HG03039 (cell line): Measurements from ENCODE around the gene SRGAP1.

Experiments
- ATAC-seq: cut with Tn5 transposase; IDR thresholded peaks from one replicate; pipeline ENCODE4 v1.9.1; 2021; ENCODE audit warnings: mild to moderate bottlenecking, moderate library complexity; ENCODE audit not compliant: unreplicated experiment

SRGAP1 gene

DNA sequence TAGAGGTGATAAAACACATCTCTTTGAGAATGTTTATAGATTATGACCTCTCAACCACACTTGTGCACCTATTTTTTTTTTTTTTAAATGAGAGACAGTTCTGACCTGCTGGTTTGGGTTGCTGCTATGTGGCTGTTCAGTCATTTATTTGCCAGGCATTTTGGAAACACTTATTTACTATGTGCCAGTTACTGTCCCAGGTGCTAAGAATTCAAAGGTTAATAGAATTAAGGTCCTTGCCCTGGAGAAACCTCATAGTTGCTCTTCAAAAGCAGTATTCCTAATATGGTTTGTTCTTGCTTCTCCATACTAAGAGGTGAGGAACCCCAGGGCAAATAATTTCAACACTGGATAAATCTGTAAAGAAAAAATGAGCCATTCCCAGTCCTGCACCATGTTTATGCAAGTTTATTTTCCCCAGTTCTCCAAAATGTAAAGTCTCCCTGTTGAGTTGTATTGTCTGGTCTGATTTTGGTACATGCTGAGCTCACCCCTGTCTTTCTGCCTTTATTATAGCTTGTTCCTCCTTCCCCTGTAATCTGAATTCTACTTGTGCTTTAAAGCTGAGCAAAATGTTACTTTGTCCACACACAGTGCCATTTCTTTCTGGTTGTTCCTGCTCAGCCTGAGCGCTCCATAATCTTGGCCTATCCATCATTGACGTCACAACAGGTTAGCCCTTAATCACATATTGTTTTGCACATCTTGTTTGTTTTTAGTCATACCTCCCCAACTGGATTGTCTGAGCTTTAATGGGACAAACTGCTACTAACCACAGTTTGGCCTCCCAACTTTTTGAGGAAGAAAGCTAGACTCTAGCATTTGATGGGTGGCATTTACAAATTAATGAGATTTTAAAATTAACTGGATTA lies 56.7 kb downstream of the SRGAP1 start:
- ATAC-seq, result no peak

DNA sequence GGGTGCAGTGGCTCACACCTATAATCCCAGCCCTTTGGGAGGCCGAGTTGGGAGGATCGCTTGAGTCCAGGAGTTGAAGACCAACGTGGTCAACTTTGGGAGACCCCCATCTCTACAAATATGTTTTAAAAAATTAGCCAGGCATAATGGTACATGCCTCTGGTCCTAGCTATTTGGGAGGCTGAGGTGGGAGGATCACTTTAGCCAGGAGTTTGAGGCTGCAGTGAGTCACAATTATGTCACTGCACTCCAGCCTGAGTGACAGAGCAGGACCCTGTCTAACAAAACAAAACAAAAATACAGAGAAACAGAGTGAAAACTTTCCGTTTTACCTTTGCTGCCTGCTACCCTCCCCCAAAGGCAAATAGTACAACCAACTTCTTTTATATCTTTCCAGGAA lies 60.2 kb downstream of the SRGAP1 start:
- ATAC-seq, result no peak

DNA sequence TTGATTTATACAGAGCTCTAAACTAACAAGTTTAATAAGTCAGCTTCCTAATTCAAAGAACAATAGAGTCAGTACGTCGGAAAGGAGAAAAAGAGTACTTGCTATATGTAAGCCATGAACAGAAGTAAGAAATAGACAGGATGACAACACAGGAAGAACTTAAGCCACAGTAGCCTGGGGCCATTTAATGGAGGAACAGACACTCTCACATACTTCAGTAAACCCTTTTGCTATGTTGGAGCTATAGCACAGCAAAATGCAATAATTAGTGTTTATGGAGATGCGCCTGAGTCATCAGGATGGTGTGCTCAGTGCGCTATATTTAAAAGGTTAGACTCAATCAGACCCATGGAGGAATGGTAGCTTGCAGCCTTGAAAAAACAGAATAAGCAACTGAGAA lies 61.0 kb downstream of the SRGAP1 start:
- ATAC-seq, result no peak

DNA sequence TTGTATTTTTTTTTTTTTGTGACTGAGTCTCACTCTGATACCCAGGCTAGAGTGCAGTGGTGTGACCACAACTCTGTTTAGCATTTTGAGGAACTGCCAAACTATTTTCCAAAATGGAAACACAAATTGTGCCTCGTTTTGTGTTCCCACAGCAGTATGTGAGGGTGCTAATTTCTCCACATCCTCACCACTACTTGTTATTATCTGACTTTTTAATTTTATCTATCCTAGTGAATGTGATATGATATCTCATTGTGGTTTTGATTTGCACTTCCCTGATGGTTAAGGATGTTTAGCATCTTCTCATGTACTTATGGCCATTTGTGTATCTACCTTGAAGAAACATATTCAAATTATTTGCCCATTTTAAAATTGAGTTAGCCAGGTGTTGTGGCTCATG lies 62.4 kb downstream of the SRGAP1 start:
- no peak for ATAC-seq

DNA sequence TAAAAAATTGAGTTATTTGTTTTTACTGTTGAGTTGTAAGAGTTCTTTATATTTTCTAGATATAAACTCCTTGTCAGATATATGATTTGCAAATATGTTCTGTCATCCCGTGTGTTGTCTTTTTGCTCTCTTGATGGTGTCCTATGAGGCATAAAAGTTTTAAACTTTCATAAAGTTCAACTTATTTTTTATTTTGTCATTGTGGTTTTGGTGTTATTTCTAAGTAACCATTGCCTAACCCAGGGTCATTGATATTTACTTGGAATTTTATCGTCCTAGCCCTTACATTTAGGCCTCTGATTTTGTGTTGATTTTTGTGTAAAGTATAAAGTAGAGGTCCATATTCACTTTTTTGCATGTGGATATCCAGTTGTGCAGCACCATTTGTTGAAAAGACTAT lies 63.1 kb downstream of the SRGAP1 start:
- ATAC-seq, result no peak

DNA sequence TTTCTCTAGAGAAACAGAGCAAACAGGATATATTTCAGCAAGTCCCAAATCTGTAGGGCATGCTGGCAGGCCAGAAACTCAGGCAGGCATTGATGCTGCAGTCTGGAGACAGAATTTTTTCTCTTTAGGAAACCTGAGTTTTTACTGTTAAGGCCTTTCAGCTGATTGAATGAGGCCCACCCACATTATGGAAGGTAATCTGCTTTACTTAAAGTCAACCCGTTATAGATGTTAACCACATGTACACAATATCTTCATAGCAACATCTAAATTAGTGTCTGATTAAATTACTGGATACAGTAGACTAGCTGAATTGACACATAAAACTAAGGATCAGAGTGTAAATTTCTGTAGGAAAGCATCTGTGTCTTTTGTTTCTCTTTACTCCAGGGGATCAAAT lies 65.2 kb downstream of the SRGAP1 start:
- ATAC-seq, result no peak

DNA sequence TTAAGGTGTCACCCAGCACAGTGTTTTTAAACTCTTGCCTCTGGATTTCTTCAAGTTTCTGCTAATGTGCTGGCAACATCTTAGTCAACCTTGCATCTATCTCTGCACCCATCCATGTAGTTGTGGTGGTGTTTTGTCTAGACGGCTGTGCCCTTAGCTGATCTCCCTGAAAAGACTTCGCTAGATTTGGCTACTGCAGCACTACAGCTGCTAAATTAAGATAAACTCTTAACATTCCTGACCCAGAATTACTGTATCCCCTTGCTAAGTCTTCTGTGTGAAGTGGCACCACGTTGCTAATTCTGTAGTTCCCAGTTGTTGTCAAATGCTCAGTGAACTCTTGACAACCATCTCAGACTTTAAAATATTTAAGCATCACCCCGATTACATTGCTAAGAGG lies 66.8 kb downstream of the SRGAP1 start:
- no peak for ATAC-seq

DNA sequence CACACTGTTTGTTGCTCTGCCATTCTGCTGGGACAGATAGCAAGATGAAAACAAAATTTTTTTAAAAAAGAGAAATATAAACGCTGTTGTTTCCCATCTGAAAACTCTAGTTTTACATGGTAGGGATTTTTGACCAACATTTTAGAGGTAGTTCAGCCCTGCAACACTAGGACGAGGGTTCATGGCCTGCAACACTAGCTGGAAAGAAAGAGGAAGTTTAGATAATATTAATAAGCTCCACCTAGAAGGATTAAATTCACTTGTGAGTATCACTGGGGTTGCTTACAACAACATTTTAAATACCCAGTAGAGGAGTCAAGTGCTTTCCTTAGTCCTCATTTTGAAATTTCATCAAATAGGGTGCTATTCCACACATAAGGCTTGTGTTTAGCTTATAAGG lies 68.2 kb downstream of the SRGAP1 start:
- no peak for ATAC-seq

DNA sequence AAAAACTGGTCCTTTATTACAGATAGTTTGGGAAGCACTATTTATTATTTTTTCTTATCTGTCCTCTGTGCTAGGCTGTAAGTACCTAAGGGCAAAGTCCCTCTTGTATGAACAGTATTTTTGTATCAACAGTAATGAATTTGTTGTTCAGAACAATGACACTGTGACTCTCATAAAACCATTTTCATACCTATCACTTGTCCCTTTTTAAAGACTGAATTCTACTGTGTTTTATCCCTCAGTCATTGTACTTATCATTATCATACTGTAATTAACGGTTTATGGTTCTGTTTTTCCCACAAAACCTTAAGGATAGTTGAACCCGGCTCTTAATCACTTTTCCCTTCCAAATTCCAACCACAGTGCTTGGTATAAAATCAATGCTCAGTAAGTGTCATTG lies 69.4 kb downstream of the SRGAP1 start:
- ATAC-seq, result no peak

DNA sequence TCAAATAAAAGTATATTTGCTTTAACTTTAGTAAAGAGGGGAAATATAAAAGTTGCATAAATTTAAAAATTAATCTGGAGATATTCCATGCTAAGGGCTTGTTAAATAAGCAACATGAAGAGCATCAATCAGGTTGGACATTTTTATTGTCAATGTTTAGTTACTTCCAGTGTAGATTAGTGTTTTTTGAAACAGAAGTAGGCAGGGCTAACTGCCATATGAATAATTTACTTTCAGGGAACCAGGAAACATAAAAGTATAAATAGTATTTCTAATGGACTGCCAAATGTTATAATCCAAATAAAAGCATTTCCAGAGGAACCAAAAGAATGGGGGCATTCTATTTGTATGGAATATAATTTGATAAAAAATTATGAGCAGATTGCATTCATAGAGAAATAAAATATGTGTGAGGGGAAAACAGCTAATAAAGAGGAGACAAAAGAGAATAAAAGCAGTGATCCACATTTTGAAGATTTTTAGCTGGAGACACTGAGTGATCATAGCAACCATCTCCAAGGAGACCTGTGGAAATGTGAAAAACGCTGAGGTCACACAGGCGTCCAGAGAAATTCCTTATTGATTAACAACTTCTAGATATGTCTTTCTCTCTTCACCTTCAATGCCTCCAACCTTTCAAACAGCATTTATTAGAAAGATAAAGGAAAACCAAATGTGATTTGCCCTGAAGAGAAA lies 70.8 kb downstream of the SRGAP1 start:
- no peak for ATAC-seq

DNA sequence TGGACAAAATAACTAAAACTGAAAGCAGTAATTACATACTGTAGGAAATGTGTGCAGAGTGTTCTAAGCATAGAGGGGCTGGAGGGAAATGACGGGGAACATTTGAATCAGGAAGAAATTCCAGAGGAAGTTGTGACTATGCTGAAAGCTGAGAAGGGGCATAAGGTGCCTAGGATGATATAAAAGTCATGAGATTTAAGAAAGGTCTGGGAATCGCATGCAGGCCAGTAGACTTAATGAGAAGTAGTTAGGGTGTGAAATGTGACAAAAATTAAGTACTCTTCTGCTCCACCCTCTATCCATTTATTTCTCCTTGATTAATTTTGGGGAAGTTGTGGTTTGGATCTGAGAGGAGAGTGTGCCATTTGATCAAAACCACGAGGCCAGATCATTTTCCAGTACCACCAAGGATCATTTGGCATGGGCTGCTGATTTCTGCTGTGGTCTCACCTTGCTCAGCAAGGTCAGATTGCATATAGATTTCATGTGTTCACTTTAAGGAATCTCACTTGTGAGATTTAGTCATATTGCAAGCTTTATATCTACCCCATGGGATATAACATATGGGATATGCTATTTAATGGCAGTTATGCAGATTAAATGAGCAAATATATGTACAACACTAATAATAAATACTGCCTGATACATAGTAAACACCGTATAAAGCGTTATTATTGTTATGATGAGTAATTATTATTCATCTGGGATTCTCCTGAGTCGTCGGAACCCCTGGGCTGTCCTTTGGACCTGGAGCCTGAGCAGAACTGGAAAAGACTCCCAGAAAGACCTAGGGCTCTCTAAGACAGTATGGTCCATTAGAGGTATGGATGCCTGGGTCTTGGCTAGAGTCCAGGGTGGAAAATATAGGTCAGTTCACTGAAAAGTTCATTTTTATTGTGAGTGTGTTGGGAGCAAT lies 72.3 kb downstream of the SRGAP1 start:
- ATAC-seq, result no peak

DNA sequence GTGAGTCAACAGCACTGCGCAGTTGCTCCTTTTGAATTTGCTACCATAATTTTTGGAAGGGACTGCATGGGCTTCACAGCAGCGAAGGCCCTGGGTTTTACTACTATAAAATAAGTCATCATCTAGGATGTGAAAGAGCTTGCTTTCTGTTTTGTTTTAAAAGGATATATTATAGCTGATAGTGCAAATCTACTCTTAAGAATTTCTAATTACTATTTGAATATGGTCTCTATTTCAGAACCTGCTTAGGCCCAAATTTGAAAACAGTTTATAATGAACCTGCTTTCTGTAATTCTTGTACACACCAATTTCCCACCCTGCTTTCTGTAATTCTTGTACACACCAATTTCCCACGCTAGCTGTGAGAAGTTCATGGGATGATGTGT lies 73.0 kb downstream of the SRGAP1 start:
- no peak for ATAC-seq

DNA sequence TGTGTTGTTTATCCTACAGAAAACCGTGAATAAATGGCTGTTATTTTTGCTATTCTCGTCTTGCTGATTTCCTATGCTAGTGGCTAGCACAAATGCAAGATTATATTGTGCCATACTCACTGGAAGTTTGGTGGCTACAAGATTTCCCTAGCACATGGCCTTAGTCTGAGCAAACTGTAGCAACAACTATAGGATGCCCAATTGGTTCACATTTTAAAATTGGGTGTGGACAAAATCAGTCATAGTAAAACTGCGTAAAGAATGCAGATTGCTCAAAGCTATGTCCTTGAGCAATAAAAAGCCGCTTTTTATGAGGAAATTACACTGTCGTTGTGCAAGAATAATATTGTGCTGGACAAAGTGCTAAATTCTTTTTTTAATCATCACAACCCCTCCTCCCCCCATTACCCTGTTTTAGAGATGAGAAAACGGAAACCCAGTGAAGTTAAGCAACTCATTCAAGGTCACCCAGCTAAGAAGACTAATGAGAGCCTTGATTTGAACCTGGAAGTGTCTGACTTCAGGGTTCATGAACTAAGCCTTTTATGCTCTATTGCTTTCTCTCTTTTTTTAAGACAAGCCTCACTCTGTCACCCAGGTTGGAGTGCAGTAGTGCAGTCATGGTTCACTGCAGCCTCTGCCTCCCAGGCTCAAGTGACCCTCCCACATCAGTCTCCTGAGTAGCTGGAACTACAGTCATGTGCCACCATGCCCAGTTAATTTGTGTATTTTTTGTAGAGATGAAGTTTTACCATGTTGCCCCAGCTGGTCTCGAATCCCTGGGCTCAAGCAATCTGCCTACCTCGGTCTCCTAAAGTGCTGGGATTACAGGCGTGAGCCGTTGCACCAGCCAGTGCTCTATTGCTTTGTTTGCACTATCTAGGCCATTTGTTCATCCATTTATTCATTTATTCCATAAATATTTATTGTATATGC lies 73.6 kb downstream of the SRGAP1 start:
- ATAC-seq, result peak; percentile 61

DNA sequence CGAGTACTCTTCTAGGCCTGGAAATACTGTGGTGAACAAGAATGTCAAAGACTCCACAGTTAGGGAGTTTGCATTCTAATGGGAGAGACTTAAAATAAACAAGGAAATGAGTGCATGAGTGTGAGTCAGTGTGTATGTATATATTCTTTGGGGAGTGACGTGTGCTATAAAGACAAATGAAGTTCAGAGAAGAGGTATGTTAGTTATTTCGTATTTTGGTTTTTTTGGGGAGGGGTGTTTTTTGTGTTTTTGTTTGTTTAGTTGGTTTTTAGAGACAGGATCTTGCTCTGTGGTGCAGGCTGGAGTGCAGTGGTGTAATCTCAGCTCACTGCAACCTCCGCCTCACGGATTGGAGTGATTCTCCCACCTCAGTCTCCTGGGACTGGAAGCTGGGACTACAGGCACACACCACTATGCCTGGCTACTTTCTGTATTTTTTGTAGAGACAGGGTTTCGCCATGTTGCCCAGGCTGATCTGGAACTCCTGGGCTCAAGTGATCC lies 74.3 kb downstream of the SRGAP1 start:
- ATAC-seq, result no peak

DNA sequence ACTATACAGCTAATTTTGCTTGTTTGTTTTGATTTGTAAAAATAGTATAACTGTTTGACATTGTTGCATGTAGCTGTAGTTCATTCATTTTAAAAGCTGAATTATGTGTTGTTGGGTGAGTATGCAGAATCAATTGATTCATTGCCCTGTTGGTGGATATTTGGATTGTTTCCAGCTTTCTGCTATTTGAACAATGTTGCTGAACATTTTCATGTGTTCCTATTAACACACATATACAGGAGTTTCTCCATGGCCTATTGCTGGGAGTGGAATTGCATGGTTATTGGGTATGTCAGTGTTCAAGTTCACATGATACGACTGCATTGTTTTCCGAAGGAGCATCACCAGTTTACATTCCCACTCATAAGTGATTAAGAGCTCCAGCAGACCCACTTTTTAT lies 75.3 kb downstream of the SRGAP1 start:
- ATAC-seq, result no peak

DNA sequence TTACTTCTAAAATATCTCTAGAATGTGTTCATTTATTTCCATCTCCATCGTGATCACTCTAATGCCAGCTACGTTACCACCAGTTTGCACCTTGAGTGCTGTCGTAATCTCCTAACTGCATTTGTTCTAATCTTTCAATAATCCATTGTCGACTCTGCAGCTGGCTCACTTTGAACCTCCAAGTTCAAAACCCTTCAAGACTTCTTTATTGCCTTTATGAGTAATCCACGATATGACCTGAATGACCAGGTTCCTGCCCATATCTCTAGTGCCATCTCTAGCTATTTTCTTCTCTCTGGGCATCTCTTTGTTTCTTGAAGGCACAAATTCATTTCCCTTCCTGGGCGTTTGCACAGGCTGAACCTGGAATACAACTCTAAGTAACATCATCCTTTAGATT lies 76.7 kb downstream of the SRGAP1 start:
- ATAC-seq, result no peak

DNA sequence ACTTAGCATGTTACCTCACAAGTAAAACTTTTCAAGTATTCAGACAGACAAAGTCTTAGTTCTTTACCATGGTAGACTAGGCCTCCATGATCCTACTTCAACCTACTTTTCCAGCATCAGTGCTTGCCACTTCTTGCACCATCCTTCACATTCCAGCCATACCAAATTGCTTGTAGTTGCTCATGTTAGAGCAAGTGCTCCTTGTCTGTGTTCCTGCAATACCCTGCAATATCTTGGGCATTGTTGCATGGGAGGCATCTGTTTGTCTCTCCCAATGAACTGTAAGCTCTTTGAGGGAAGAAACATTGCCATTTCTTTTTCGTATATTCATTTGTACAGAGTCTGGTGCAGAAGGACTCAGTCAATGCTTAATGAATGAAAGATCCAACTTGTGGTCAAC lies 78.0 kb downstream of the SRGAP1 start:
- no peak for ATAC-seq

DNA sequence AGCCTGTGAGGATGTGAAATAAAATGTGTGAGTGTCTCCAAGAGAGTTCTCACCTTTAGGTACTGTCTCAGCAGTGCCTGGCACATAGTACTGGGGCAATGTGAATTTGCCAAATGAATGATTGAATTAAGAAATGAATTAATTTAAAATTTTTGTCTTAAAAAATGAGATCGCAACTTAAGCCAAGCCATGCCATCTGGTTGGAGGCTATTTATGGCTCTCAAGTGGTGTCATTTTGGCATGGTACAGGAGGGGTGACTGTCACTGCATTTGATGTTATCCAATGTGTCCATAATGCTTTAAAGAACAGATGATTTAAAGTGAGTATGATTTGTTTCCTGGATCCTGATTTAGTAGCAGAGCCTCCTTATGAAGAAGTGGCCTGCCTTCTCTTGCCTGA lies 80.3 kb downstream of the SRGAP1 start:
- ATAC-seq, result no peak

DNA sequence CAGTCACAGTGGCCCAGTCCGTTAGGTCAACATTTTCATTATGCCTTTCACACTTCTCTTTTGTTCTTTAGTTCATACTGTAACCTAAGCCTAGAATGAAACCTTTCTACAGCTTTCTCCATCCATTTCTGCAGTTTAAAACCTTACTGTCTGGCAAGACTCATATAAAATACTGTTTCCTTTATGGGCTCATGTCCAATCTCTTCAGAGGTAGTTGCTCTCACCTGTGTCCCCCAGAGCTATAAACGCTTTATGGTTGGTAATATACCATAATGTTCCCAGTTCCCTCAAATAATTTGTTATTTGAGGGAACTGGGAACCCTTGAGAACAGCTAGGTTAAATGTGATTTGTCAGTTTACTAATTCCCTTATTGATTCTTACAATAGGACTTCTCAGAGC lies 83.0 kb downstream of the SRGAP1 start:
- no peak for ATAC-seq

DNA sequence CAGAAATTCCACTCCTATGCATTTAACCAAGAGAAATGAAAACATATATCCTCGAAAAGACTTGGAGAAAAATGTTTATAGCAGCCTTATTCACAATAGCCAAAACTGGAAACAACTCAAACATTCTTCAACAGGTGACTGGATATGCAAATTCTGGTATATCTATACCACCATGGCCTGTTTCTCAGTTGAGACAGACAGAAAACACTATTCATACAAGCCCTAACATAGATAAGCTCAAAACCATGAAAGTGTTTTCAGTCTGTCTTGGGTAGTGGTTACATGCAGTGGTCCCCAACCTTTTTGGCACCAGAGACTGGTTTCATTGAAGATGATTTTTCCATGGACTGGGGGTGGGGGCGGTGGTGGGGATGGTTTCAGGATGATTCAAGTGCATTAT lies 83.8 kb downstream of the SRGAP1 start:
- peak; percentile 51 for ATAC-seq
